MM.1S (cell line): ENCODE data around the gene DPP6.
"Not testable (repeated sequence)": the region's sequence is repeated elsewhere in the genome, so short reads cannot be mapped to it uniquely, and the experiment has no call there.

Experiments used
- DNase-seq: peaks from one replicate; pipeline ENCODE4 v3.0.0-alpha.2; 2015
- H2AFZ ChIP-seq: fragments of 300-600 bp; sonication (generic); 2 replicates; pipeline ENCODE4 v1.6.0; 2016; ENCODE audit warnings: antibody characterized with exemption, low read length
- H3F3A ChIP-seq: fragments of 300-600 bp; sonication (generic); 2 replicates; pipeline ENCODE4 v1.6.1; 2016; ENCODE audit warnings: mild to moderate bottlenecking, antibody characterized with exemption, low read length, moderate library complexity, mixed read lengths; ENCODE audit not compliant: insufficient read depth
- H3K27ac ChIP-seq: fragments of 300-600 bp; sonication (generic); 2 replicates; pipeline ENCODE4 v1.5.1; 2016; ENCODE audit warnings: mild to moderate bottlenecking, low read length
- H3K27me3 ChIP-seq: fragments of 300-600 bp; sonication (generic); replicated peaks from 2 replicates; pipeline ENCODE4 v1.6.0; 2016; ENCODE audit warnings: low read length; ENCODE audit not compliant: insufficient read depth
- H3K36me3 ChIP-seq: fragments of 300-600 bp; sonication (generic); replicated peaks from 2 replicates; pipeline ENCODE4 v1.6.1; 2016; ENCODE audit warnings: mild to moderate bottlenecking, low read length, mixed read lengths; ENCODE audit not compliant: insufficient read depth
- H3K4me1 ChIP-seq: fragments of 300-600 bp; sonication (generic); 2 replicates; pipeline ENCODE4 v1.6.1; 2016; ENCODE audit warnings: low read length, mixed read lengths
- H3K4me2 ChIP-seq: fragments of 300-600 bp; sonication (generic); 2 replicates; pipeline ENCODE4 v1.6.0; 2016; ENCODE audit warnings: low read depth, low read length
- H3K4me3 ChIP-seq: fragments of 300-600 bp; sonication (generic); 2 replicates; pipeline ENCODE4 v1.5.1; 2016; ENCODE audit warnings: low read length, mixed read lengths
- H3K79me2 ChIP-seq: fragments of 300-600 bp; sonication (generic); 2 replicates; pipeline ENCODE4 v1.6.1; 2016; ENCODE audit warnings: mixed run types, low read length, mixed read lengths
- H3K9ac ChIP-seq: fragments of 300-600 bp; sonication (generic); 2 replicates; pipeline ENCODE4 v1.6.1; 2016; ENCODE audit warnings: low read length, mixed read lengths
- H3K9me2 ChIP-seq: fragments of 300-600 bp; sonication (generic); replicated peaks from 2 replicates; pipeline ENCODE4 v1.6.1; 2016; ENCODE audit warnings: mild to moderate bottlenecking, low read length, mixed read lengths; ENCODE audit not compliant: insufficient read depth
- H3K9me3 ChIP-seq: fragments of 300-600 bp; sonication (generic); replicated peaks from 2 replicates; pipeline ENCODE4 v1.6.1; 2016; ENCODE audit warnings: mild to moderate bottlenecking, low read length, mixed read lengths; ENCODE audit not compliant: insufficient read depth
- H4K20me1 ChIP-seq: fragments of 300-600 bp; sonication (generic); 2 replicates; pipeline ENCODE4 v1.6.1; 2016; ENCODE audit warnings: mild to moderate bottlenecking, low read length, moderate library complexity, mixed read lengths; ENCODE audit not compliant: insufficient read depth
- CTCF ChIP-seq: fragments of 300-600 bp; sonication (generic); IDR thresholded peaks from 2 replicates; pipeline ENCODE4 v1.5.1; 2016; ENCODE audit warnings: antibody characterized with exemption, low read length, mixed read lengths
- EZH2 ChIP-seq: fragments of 300-600 bp; sonication (generic); optimal IDR thresholded peaks from 2 replicates; pipeline ENCODE3; 2017; ENCODE audit warnings: low read depth, mild to moderate bottlenecking, antibody characterized with exemption, low read length, mixed read lengths
- EZH2phosphoT487 ChIP-seq: fragments of 300-600 bp; sonication (generic); IDR thresholded peaks from 2 replicates; pipeline ENCODE4 v1.6.1; 2018; ENCODE audit warnings: antibody characterized with exemption, low read length

DPP6 gene

GRCh38 chr7:154676422-154677073 is 624.4 kb downstream of the DPP6 start:
- Histone ChIP-seq H4K20me1 (no peaks in the 10 kb centered on the region), H3F3A (no peaks in the 10 kb centered on the region), H3K9me3 (no peaks in the 10 kb centered on the region), H3K4me3 (no peak overlapping the region), H3K36me3 (no peaks in the 10 kb centered on the region), H3K79me2 (no peaks in the 10 kb centered on the region), H3K9ac (no peak overlapping the region), H3K4me1 (no peaks in the 10 kb centered on the region), H3K9me2 (no peaks in the 10 kb centered on the region), H3K27ac (no peak overlapping the region), H2AFZ (no peak overlapping the region), H3K4me2 (no peak overlapping the region), H3K27me3 (no peaks in the 10 kb centered on the region)
- DNase-seq: peak; percentile 2
- TF ChIP-seq CTCF (no peak), EZH2phosphoT487 (no peak), EZH2 (no peak)

GRCh38 chr7:154677454-154677853 is 625.3 kb downstream of the DPP6 start:
- Histone ChIP-seq H4K20me1 (no peaks in the 10 kb centered on the region), H2AFZ (no peak overlapping the region), H3K9ac (no peak overlapping the region), H3K9me3 (no peaks in the 10 kb centered on the region), H3K79me2 (no peaks in the 10 kb centered on the region), H3K27ac (no peak overlapping the region), H3K27me3 (no peaks in the 10 kb centered on the region), H3K4me1 (no peaks in the 10 kb centered on the region), H3F3A (no peaks in the 10 kb centered on the region), H3K4me3 (no peak overlapping the region), H3K36me3 (no peaks in the 10 kb centered on the region), H3K9me2 (no peaks in the 10 kb centered on the region), H3K4me2 (no peak overlapping the region)
- peak; percentile 2 for DNase-seq
- TF ChIP-seq EZH2: no peak
- TF ChIP-seq EZH2phosphoT487: no peak
- no peak for TF ChIP-seq CTCF

- H3K9me3 ChIP-seq, H2AFZ ChIP-seq, H4K20me1 ChIP-seq, H3K9me2 ChIP-seq, DNase-seq, H3K79me2 ChIP-seq, H3F3A ChIP-seq, H3K27me3 ChIP-seq, H3K4me2 ChIP-seq, H3K36me3 ChIP-seq, H3K9ac ChIP-seq, H3K4me3 ChIP-seq, H3K27ac ChIP-seq, H3K4me1 ChIP-seq: not testable (repeated sequence)
Observed at GRCh38 chr7:154678001-154678550, 625.9 kb downstream of the DPP6 start.

- no peaks in the 10 kb centered on the region for H3K9me2 ChIP-seq
- H3K9ac ChIP-seq: no peak overlapping the region
- no peaks in the 10 kb centered on the region for H3K9me3 ChIP-seq
- no peaks in the 10 kb centered on the region for H3K27me3 ChIP-seq
- H2AFZ ChIP-seq: no peak overlapping the region
- no peaks in the 10 kb centered on the region for H3K79me2 ChIP-seq
- H3K36me3 ChIP-seq: no peaks in the 10 kb centered on the region
- no peak for TF ChIP-seq EZH2
- TF ChIP-seq CTCF: no peak
- no peak for TF ChIP-seq EZH2phosphoT487
- no peak overlapping the region for H3K27ac ChIP-seq
- H4K20me1 ChIP-seq: no peaks in the 10 kb centered on the region
- DNase-seq: no peak
- no peak overlapping the region for H3K4me2 ChIP-seq
- no peaks in the 10 kb centered on the region for H3F3A ChIP-seq
- no peaks in the 10 kb centered on the region for H3K4me1 ChIP-seq
- H3K4me3 ChIP-seq: no peak overlapping the region
Observed at GRCh38 chr7:154679379-154680053, 627.3 kb downstream of the DPP6 start.
